Thoracic aorta (tissue), 2 donors: ENCODE results near the gene PRDM8. TPM values are rescaled to one million over a fixed set of nuclear protein-coding genes. Genes with fewer than 3 reads are reported as not detected.

Experiments
- ATAC-seq: fragments of 150-250 bp; one replicate; pipeline ENCODE4 v1.8.0; 2017; ENCODE audit warnings: low read depth; ENCODE audit not compliant: insufficient number of reproducible peaks, low FRiP score
- DNase-seq: peaks from one replicate; pipeline ENCODE4 v3.0.0-alpha.2; 2020; ENCODE audit warnings: low spot score
- H3K27ac ChIP-seq, 2 donors: fragments of 200-600 bp; sonication (generic); 1 replicate in 1 of 2; 2 replicates in 1 of 2; pipeline ENCODE4 v1.5.1; 2016; ENCODE audit warnings: mild to moderate bottlenecking in 2 of 2, moderate library complexity in 2 of 2
- H3K27me3 ChIP-seq: fragments of 200-600 bp; sonication (generic); replicated peaks from 2 replicates; pipeline ENCODE4 v1.6.0; 2016; ENCODE audit warnings: mild to moderate bottlenecking; ENCODE audit not compliant: insufficient read depth
- H3K36me3 ChIP-seq: fragments of 200-600 bp; sonication (generic); one replicate; pipeline ENCODE4 v1.5.1; 2016
- H3K4me1 ChIP-seq, 2 donors: fragments of 200-600 bp; sonication (generic); 1 replicate in 1 of 2; 2 replicates in 1 of 2; pipeline versions ENCODE4 v1.5.1 to v1.6.0; 2016; ENCODE audit warnings: low read depth in 2 of 2, mild to moderate bottlenecking in 1 of 2; ENCODE audit not compliant: control insufficient read depth in 1 of 2
- H3K4me3 ChIP-seq: fragments of 200-600 bp; sonication (generic); 2 replicates; pipeline ENCODE4 v1.5.1; 2016; ENCODE audit warnings: mild to moderate bottlenecking
- H3K9me3 ChIP-seq: fragments of 200-600 bp; sonication (generic); 2 replicates; pipeline ENCODE4 v1.5.1; 2016
- total RNA-seq, 2 donors: library from RNA; depleted of rRNA; stranded (reverse); fragments of >200 nt; gene quantifications; one replicate each; pipeline versions ENCODE4 v1.1.0 to v1.2.3, GENCODE V29; 2016
- TF ChIP-seq, protein P1 (sequence below): fragments of 200-600 bp; sonication (generic); IDR thresholded peaks from one replicate; pipeline ENCODE4 v1.5.1; 2019; ENCODE audit warnings: antibody characterized with exemption

Gene PRDM8
- total RNA-seq, 2 donors from 2014 or later: 2.7 to 3.7 TPM

DNA sequence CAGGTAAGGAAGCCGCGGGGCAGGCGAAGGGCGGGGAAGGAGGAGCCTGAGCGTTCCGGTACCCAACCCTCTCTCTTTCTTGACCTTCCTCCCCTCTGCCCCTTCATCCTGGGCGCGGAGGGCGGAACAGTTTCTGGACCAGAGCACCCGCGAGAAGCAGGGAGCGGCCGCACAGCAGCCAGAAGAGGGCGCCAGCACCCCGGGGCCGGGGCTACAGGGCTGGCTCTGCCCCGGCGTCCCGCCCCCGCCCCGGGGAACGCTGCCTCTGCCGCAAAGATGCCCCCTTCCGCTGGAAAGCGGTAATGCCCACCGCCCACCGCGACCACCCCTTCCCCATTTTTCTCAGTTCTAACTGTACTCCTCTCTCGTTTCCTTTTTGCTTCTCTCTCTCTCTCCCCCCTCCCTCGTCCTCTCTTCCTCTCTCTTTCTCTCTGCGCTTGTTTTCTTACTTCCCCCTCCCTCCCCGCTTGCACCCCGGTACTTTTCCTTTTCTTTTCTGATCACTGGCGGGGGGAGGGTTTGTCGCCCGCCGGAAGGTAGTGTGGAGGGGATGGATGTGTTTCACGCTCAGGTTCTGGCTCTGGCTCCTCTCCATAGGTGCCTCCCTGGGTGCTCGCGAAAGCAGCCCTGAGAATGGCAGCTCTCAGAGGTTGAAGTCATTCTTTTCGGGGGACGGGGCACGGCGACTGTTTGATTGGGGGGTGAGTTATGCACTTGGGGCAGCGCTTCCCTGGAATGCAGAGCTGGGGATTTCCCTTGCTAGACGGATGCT is 13.1 kb upstream of the PRDM8 start:
- ATAC-seq: peak; percentile 52

GRCh38 chr4:80184825-80185756 is 12.2 kb upstream of the PRDM8 start:
- peaks cover 13 to 48% of the 10 kb centered on the region in 2 donors for H3K4me1 ChIP-seq
- DNase-seq: no peak
- TF ChIP-seq, protein P1, sequence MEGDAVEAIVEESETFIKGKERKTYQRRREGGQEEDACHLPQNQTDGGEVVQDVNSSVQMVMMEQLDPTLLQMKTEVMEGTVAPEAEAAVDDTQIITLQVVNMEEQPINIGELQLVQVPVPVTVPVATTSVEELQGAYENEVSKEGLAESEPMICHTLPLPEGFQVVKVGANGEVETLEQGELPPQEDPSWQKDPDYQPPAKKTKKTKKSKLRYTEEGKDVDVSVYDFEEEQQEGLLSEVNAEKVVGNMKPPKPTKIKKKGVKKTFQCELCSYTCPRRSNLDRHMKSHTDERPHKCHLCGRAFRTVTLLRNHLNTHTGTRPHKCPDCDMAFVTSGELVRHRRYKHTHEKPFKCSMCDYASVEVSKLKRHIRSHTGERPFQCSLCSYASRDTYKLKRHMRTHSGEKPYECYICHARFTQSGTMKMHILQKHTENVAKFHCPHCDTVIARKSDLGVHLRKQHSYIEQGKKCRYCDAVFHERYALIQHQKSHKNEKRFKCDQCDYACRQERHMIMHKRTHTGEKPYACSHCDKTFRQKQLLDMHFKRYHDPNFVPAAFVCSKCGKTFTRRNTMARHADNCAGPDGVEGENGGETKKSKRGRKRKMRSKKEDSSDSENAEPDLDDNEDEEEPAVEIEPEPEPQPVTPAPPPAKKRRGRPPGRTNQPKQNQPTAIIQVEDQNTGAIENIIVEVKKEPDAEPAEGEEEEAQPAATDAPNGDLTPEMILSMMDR: peak; percentile 3
- no peaks in the 10 kb centered on the region for H3K27me3 ChIP-seq
- no peaks in the 10 kb centered on the region for H3K36me3 ChIP-seq
- H3K9me3 ChIP-seq: no peaks in the 10 kb centered on the region
- ATAC-seq: no peak
- no peak overlapping the region for H3K27ac ChIP-seq
- H3K4me3 ChIP-seq: peak overlapping the region; percentile 92

More for the DNA sequence above, 13.1 kb upstream of the PRDM8 start:
- Histone ChIP-seq H3K27ac (peak overlapping the region in 1 of 2 donors; percentile 10), H3K4me1 (peaks cover 10 to 40% of the 10 kb centered on the region in 2 donors), H3K4me3 (peak overlapping the region; percentile 92), H3K9me3 (no peaks in the 10 kb centered on the region), H3K27me3 (no peaks in the 10 kb centered on the region), H3K36me3 (no peaks in the 10 kb centered on the region)
- DNase-seq: no peak
- TF ChIP-seq, protein P1: peak; percentile 88

DNA sequence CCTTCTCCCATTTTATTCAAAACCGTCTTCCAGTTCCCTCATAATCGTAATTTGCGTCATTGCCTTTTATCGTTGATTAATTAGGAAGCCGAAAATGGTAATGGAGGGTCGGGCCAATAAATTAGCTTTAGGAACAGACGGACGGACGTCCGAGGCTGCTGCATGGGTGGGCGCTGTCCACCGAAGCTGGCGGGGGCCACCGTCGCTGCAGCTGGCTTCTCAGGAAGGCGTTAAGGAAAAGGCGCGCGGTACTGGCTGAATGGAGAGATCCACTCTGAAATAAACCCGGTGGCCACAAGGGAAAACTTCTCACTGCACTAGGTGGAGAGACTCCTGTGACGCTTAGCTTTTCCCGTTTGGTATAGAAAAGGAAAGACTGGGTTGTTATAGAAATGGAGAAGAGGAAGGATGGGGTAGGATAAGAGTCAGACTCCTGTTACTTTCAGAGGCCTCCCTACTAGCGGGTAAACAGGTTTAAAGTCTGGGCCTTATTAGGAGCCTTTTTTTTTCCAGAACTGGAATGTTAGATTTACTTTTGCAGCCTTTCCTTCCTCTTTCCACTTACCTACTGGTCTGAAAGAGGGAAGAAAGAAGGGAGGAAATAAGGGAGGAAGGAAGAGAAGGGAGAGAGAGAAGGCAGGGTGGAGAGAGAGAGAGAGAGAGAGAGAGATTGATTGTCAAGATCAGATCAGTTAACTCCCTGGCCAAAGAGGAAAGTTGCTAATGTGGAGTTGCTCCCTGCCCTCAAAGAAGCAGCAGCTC is 11.3 kb upstream of the PRDM8 start:
- Histone ChIP-seq H3K4me3 (peak overlapping the region; percentile 92), H3K9me3 (no peaks in the 10 kb centered on the region), H3K27me3 (no peaks in the 10 kb centered on the region), H3K4me1 (peaks cover 13 to 48% of the 10 kb centered on the region in 2 donors), H3K36me3 (no peaks in the 10 kb centered on the region), H3K27ac (no peak overlapping the region)
- ATAC-seq (no peak), DNase-seq (no peak)
- TF ChIP-seq, protein P1: peak; percentile 1

GRCh38 chr4:80186676-80187075 is 10.6 kb upstream of the PRDM8 start:
- DNase-seq (no peak), ATAC-seq (no peak)
- no peak overlapping the region for H3K27ac ChIP-seq
- peaks cover 13 to 48% of the 10 kb centered on the region in 2 donors for H3K4me1 ChIP-seq
- no peaks in the 10 kb centered on the region for H3K27me3 ChIP-seq
- H3K9me3 ChIP-seq: no peaks in the 10 kb centered on the region
- TF ChIP-seq, protein P1: no peak
- no peaks in the 10 kb centered on the region for H3K36me3 ChIP-seq
- no peak overlapping the region for H3K4me3 ChIP-seq
